Measurements from ENCODE around the gene TMEM187. TPM values are rescaled to one million over a fixed set of nuclear protein-coding genes. Genes with fewer than 3 reads are reported as not detected.

The TMEM187 gene
- total and polyA plus RNA-seq, 9 donors, result 2.6 to 11.6 (median 9.4) TPM

- Histone ChIP-seq H3K9me3 (no peaks in the 10 kb centered on the region), H3K4me3 (peak within 1 kb of the TSS; percentile 48), H3K27me3 (no peaks in the 10 kb centered on the region), H3K36me3 (no peaks in the 10 kb centered on the region), H3K4me1 (ENCODE audit: insufficient read depth) (no peaks in the 10 kb centered on the region), H3K27ac (peak within 1 kb of the TSS; percentile 66 to 80)
- intact Hi-C loops (cut with DNase I), result loop anchor here in 2 of 4 donors (5.0 kb wide), 2 partner anchors 32 to 72 kb away; no protein-coding TSS in a partner anchor
- WGBS, 3 donors, result 26 to 37% (median 37%) methylated on average over 66 to 99 of the region's 99 CpGs
- DNase-seq, result peak; percentile 57 to 78 (median 65)
- no peak for TF ChIP-seq EP300 (IDR thresholded peaks at IDR 0.05)
Observed at GRCh38 chrX:154019633-154020528, 47.3 kb downstream of the TMEM187 start, which contains the start of gene IRAK1. Gene IRAK1 (minus strand): TSS chrX:154019902. CDS start chrX:154019812, 90 bp downstream.

GRCh38 chrX:154020536-154021115 lies 48.1 kb downstream of the TMEM187 start:
- 66 to 73% (median 70%) methylated on average over 9 of the region's 9 CpGs for WGBS, 3 donors
- H3K9me3 ChIP-seq, result no peaks in the 10 kb centered on the region
- H3K4me1 ChIP-seq (ENCODE audit: insufficient read depth), result no peaks in the 10 kb centered on the region
- no peak for DNase-seq
- H3K36me3 ChIP-seq, result no peaks in the 10 kb centered on the region
- H3K27me3 ChIP-seq, result no peaks in the 10 kb centered on the region
- TF ChIP-seq CTCF (IDR thresholded peaks at IDR 0.05) (no peak), EP300 (IDR thresholded peaks at IDR 0.05) (no peak), POLR2A (IDR thresholded peaks at IDR 0.05) (no peak)
- H3K27ac ChIP-seq, result peak overlapping the region; percentile 66 to 80
- peak overlapping the region; percentile 43 for H3K4me3 ChIP-seq
- intact Hi-C loops (cut with DNase I), result no loop called here

- Histone ChIP-seq H3K27ac (no peak overlapping the region), H3K9me3 (no peaks in the 10 kb centered on the region), H3K4me1 (ENCODE audit: insufficient read depth) (no peaks in the 10 kb centered on the region), H3K4me3 (no peak overlapping the region), H3K36me3 (no peaks in the 10 kb centered on the region), H3K27me3 (no peaks in the 10 kb centered on the region)
- intact Hi-C loops (cut with DNase I), result no loop called here
- no peak for DNase-seq
- 65 to 75% (median 67%) methylated on average over 11 of the region's 11 CpGs for WGBS, 3 donors
- TF ChIP-seq POLR2A (IDR thresholded peaks at IDR 0.05) (no peak), EP300 (IDR thresholded peaks at IDR 0.05) (no peak), CTCF (IDR thresholded peaks at IDR 0.05) (no peak)
Observed at GRCh38 chrX:154021131-154021611, 48.6 kb downstream of the TMEM187 start.

- Histone ChIP-seq H3K27me3 (no peaks in the 10 kb centered on the region), H3K36me3 (no peaks in the 10 kb centered on the region), H3K4me3 (no peak overlapping the region), H3K9me3 (no peaks in the 10 kb centered on the region), H3K4me1 (ENCODE audit: insufficient read depth) (no peaks in the 10 kb centered on the region), H3K27ac (no peak overlapping the region)
- TF ChIP-seq EP300 (IDR thresholded peaks at IDR 0.05) (no peak), CTCF (IDR thresholded peaks at IDR 0.05) (no peak), POLR2A (IDR thresholded peaks at IDR 0.05) (no peak)
- intact Hi-C loops (cut with DNase I), result no loop called here
- WGBS, 3 donors, result 59 to 70% (median 69%) methylated on average over 5 of the region's 5 CpGs
- DNase-seq, result no peak
Observed at GRCh38 chrX:154022108-154022507, 49.6 kb downstream of the TMEM187 start.

Data from ovary (tissue), 9 donors.